OCI-LY3 (cell line): ENCODE results near the gene C1QTNF4.

Experiments
- EZH2phosphoT487 ChIP-seq: fragments of 200-600 bp; shearing (Covaris generic); IDR thresholded peaks from 2 replicates; pipeline ENCODE4 v1.6.1; 2018; ENCODE audit warnings: antibody characterized with exemption, mixed run types, low read depth
- TF ChIP-seq, protein P1 (sequence below): fragments of 200-600, 300-600 bp; sonication (generic); IDR thresholded peaks from 2 replicates; pipeline ENCODE4 v1.5.1; 2014; ENCODE audit warnings: antibody characterized with exemption, low read length, low read depth

DNA sequence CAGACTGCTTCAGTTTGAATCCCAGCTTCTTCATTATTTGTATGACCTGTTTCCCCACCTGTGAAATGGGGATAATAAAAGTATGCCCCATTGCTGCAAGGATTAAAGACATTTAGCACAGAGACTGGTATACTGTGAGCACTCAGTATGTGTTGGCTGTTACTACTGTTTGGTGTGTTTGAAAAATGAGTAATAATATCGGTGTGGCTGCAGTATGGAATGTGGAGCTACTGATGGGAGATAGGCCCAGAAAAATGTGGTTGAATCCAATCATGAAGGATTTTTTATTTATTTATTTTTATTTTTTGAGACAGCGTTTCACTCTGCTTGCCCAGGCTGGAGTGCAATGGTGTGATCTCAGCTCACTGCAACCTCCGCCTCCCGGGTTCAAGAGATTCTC, 9.1 kb upstream of the C1QTNF4 start:
- TF ChIP-seq, protein P1, sequence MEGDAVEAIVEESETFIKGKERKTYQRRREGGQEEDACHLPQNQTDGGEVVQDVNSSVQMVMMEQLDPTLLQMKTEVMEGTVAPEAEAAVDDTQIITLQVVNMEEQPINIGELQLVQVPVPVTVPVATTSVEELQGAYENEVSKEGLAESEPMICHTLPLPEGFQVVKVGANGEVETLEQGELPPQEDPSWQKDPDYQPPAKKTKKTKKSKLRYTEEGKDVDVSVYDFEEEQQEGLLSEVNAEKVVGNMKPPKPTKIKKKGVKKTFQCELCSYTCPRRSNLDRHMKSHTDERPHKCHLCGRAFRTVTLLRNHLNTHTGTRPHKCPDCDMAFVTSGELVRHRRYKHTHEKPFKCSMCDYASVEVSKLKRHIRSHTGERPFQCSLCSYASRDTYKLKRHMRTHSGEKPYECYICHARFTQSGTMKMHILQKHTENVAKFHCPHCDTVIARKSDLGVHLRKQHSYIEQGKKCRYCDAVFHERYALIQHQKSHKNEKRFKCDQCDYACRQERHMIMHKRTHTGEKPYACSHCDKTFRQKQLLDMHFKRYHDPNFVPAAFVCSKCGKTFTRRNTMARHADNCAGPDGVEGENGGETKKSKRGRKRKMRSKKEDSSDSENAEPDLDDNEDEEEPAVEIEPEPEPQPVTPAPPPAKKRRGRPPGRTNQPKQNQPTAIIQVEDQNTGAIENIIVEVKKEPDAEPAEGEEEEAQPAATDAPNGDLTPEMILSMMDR, result no peak
- TF ChIP-seq EZH2phosphoT487, result no peak
